SK-N-SH (cell line): ENCODE data around the gene DACH1.

Source experiments
- CTCF ChIP-seq: fragments of 200-600 bp; sonication (generic); IDR thresholded peaks from 2 replicates; pipeline ENCODE4 v1.6.1; 2017; ENCODE audit warnings: antibody characterized with exemption, mild to moderate bottlenecking, moderate library complexity
- RFX5 ChIP-seq: IDR thresholded peaks from 2 replicates; pipeline ENCODE4 v1.6.1; 2012; ENCODE audit warnings: mild to moderate bottlenecking, improper control_type of control experiment, low read length
- SMC3 ChIP-seq: IDR thresholded peaks from 2 replicates; pipeline ENCODE4 v1.6.1; 2012; ENCODE audit warnings: low read depth, low read length, improper control_type of control experiment
- USF2 ChIP-seq: fragments of 150-350 bp; IDR thresholded peaks from 2 replicates; pipeline ENCODE4 v1.6.1; 2017; ENCODE audit warnings: antibody characterized with exemption, low read length, low read depth, borderline replicate concordance
- YY1 ChIP-seq: IDR thresholded peaks from 2 replicates; pipeline ENCODE4 v1.4.0; 2012; ENCODE audit warnings: low read depth, mild to moderate bottlenecking

- TF ChIP-seq CTCF: no peak
- TF ChIP-seq YY1: no peak
- no peak for TF ChIP-seq SMC3
- TF ChIP-seq USF2: no peak
- no peak for TF ChIP-seq RFX5
These were observed 145.9 kb downstream of the DACH1 start for GRCh38 chr13:71721104-71721503.
